Activated T-helper 2 cell treated with anti-CD3 and anti-CD28 coated beads, Interferon-gamma antibody, Interleukin-2, Interleukin-4, amounts not matched to agents 10 μg/mL and 5 μg/mL and 100 μg/mL, durations not matched to agents 14 hours and 24 hours and 36 hours (primary cell): ENCODE data around the gene GORASP1. TPM values are rescaled to one million over a fixed set of nuclear protein-coding genes. Genes with fewer than 3 reads are reported as not detected.
A peak's percentile ranks its signal among the peaks of the same experiment; 100 is the strongest.

Experiments used
- DNase-seq: peaks from one replicate; pipeline ENCODE4 v3.0.0; 2021; ENCODE audit warnings: low spot score
- H3K27ac Mint-ChIP-seq: one replicate; pipeline ENCODE4 v1.8.0; 2021; ENCODE audit warnings: mixed read lengths
- H3K27me3 Mint-ChIP-seq: one replicate; pipeline ENCODE4 v1.8.0; 2021; ENCODE audit warnings: low read depth, mixed read lengths
- H3K36me3 Mint-ChIP-seq: one replicate; pipeline ENCODE4 v1.8.0; 2021; ENCODE audit warnings: low read depth, mixed read lengths
- H3K4me1 Mint-ChIP-seq: one replicate; pipeline ENCODE4 v1.8.0; 2021; ENCODE audit warnings: low read depth, mixed read lengths
- H3K4me3 Mint-ChIP-seq: one replicate; pipeline ENCODE4 v1.8.0; 2021; ENCODE audit warnings: low read depth, mild to moderate bottlenecking, moderate library complexity, mixed read lengths
- H3K9me3 Mint-ChIP-seq: one replicate; pipeline ENCODE4 v1.8.0; 2021; ENCODE audit warnings: mixed read lengths
- intact Hi-C: fragments of 100-400 bp; cut with micrococcal nuclease; formaldehyde crosslinking; loops from one replicate; pipeline ENCODE4 v1.15.1; 2023
- total RNA-seq: library from RNA; stranded (reverse); gene quantifications from 2 replicates; pipeline ENCODE4 v1.2.3, GENCODE V29; 2022

The GORASP1 gene
- total RNA-seq, 1 donor from 2014 or later: 31.8 TPM

DNA sequence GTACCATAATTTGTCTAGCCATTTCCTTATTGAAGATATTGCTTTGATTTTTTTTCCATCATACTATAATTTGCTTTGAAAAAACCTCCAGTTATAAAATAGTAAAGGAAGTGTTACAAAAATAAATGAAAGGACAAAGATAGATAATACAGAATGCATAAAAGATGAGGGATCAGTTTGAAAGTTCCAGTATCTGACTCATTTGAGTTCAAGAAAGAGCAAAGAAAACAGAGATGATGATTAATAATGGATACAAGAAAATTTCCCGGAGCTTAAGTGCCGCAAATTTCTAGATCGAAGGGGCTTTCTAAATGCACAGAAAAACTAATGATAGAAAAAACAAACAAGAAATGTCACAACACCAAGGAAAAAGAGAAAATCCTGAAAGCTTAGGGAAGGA, 51.3 kb downstream of the GORASP1 start:
- H3K27me3 Mint-ChIP-seq: no peaks in the 10 kb centered on the region
- peaks cover 20% of the 10 kb centered on the region for H3K4me1 Mint-ChIP-seq
- H3K4me3 Mint-ChIP-seq: no peak overlapping the region
- intact Hi-C loops: loop anchor here (10.0 kb wide), 1 partner anchor 329 kb away; the partner anchor contains the start of gene SLC25A38
- no peaks in the 10 kb centered on the region for H3K36me3 Mint-ChIP-seq
- no peaks in the 10 kb centered on the region for H3K9me3 Mint-ChIP-seq
- DNase-seq: no peak
- no peak overlapping the region for H3K27ac Mint-ChIP-seq

DNA sequence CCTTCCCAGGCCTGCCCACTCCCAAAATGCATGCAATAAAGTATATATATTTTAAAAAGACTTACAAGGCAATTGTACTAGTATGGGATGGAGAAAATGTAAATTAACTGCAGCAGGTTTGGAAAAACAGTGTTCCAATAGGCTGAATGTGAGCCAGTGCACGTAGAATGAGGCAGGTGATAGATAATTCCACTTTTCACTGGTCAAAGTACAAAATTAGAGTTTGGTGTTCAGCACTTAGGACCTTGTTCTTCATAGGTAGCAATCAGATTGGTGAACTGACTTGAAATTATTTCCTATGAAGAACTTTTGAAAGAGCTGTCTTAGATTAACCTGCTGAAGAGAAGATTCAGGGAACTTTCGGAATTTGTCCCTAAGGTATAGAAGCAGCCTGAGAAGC, 53.7 kb downstream of the GORASP1 start:
- H3K27me3 Mint-ChIP-seq: no peaks in the 10 kb centered on the region
- intact Hi-C loops: loop anchor here (10.0 kb wide), 1 partner anchor 331 kb away; the partner anchor contains the start of gene SLC25A38
- no peak overlapping the region for H3K27ac Mint-ChIP-seq
- no peak for DNase-seq
- peaks cover 19% of the 10 kb centered on the region for H3K4me1 Mint-ChIP-seq
- no peaks in the 10 kb centered on the region for H3K9me3 Mint-ChIP-seq
- H3K4me3 Mint-ChIP-seq: no peak overlapping the region
- H3K36me3 Mint-ChIP-seq: no peaks in the 10 kb centered on the region

DNA sequence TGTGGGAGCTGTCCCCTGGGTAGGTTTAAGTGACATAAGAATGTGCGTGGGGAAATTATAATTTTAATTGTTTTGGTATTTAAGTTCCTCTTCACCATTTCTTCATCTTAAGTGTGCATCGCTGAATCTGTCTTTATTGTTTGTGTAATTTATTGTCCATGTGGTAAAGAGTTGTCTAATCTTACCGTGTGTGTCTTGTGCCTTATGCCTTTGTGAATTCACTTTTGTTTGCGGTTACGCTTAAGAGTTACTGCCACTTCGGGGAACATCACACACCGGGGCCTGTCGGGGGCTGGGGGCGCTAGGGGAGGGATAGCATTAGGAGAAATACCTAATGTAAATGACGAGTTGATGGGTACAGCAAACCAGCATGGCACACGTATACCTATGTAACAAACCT, 54.8 kb downstream of the GORASP1 start:
- H3K4me3 Mint-ChIP-seq: peak overlapping the region; percentile 91
- H3K9me3 Mint-ChIP-seq: no peaks in the 10 kb centered on the region
- H3K36me3 Mint-ChIP-seq: no peaks in the 10 kb centered on the region
- no peaks in the 10 kb centered on the region for H3K27me3 Mint-ChIP-seq
- DNase-seq: no peak
- H3K4me1 Mint-ChIP-seq: peaks cover 19% of the 10 kb centered on the region
- peak overlapping the region; percentile 90 for H3K27ac Mint-ChIP-seq
- intact Hi-C loops: loop anchor here (10.0 kb wide), 1 partner anchor 332 kb away; the partner anchor contains the start of gene SLC25A38

DNA sequence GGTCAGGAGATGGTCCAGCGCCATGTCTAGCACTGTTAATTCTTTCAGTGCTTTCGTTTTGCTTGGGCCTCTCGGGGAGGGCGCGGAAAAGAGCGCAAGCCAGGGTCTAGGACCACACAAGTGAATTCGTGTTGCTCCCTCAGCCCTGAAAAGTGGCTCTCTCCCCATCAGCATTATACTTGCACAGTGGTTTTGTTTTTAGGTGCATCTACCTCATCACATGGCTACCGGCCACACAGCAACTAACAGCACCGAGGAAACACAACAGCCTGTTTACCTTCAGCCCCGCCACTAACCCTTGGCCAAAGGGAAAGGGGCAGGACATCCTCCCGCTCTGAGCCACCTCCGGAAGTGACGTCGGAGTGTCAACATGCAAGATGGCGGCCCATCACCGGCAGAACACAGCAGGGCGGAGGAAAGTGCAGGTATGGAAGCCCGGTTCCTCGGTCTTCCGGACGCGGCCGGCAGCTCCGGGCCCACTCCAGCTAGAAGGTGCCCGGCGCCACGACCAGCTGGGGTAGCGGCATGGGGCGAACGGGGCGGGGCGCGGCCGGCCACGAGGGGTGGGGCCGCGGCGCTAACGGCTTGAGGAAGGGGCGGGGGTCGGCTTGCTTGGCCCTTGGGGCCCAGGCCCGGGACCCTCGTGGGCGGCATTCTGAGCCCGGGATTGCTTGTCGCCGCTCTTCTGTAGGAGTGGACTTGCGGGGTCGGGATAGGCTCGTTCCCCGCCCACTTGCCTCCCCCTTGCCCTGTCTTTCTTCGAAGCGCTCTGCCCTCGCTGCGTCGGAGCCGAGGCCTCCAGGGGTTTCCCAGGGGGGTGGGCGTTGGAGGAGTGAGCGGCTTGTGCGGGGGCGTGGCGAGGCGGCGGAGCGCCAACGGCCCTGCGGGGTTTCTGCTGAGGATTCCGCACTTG, 55.5 kb downstream of the GORASP1 start, which contains the start of the genes SCN11A and WDR48:
TSS of gene SCN11A (minus strand) at position 296 of the 913 bp plus-strand sequence. CDS start 101,582 bp downstream, outside the sequence.
TSS of gene WDR48 (plus strand) at position 368 of the 913 bp plus-strand sequence. CDS start at position 378, 10 bp downstream.
- no peaks in the 10 kb centered on the region for H3K9me3 Mint-ChIP-seq
- H3K4me1 Mint-ChIP-seq: peaks cover 19% of the 10 kb centered on the region
- no peaks in the 10 kb centered on the region for H3K36me3 Mint-ChIP-seq
- peak within 1 kb of the TSS; percentile 91 for H3K4me3 Mint-ChIP-seq
- peak within 1 kb of the TSS; percentile 95 for H3K27ac Mint-ChIP-seq
- H3K27me3 Mint-ChIP-seq: peaks cover 2% of the 10 kb centered on the region
- intact Hi-C loops: loop anchor here (10.0 kb wide), 1 partner anchor 333 kb away; the partner anchor contains the start of gene SLC25A38
- DNase-seq: peak; percentile 90

DNA sequence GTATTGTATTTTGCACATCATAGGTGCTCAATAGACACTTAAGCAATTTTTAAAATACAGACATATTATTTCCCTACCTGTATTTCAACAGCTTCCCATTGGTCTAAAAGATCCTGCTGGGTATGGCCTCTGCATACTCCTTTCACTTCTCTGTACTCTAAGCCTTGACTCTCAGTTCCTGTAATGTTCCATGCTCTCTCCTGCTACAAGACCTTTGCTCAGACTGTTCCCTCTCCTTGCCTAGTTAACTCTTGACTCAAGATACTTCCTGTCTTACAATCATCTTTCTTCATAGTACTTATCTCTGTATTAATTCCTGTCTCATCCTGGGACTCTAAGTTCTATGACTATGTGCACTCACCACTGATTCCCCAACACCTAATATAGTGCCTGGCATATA, 57.4 kb downstream of the GORASP1 start:
- Mint-ChIP-seq H3K4me1 (peaks cover 17% of the 10 kb centered on the region), H3K27ac (no peak overlapping the region), H3K4me3 (no peak overlapping the region), H3K27me3 (peaks cover 7% of the 10 kb centered on the region), H3K9me3 (no peaks in the 10 kb centered on the region), H3K36me3 (no peaks in the 10 kb centered on the region)
- intact Hi-C loops: loop anchor here (10.0 kb wide), 1 partner anchor 335 kb away; the partner anchor contains the start of gene SLC25A38
- no peak for DNase-seq

Other genes with a start within 250 kb of the GORASP1 start
- 0.02 TPM in 2 replicates for gene SCN11A, start 55.7 kb downstream of the GORASP1 start, total RNA-seq
- 35.1 and 38.6 TPM in 2 replicates for gene WDR48, start 55.6 kb downstream of the GORASP1 start, total RNA-seq
- 0.55 TPM in 2 replicates for gene TTC21A, start 53 bp upstream of the GORASP1 start, total RNA-seq
- 54.0 and 55.4 TPM in 2 replicates for gene CSRNP1, start 46.0 kb upstream of the GORASP1 start, total RNA-seq
- gene XIRP1, start 85.0 kb upstream of the GORASP1 start, total RNA-seq: 4.3 and 4.7 TPM in 2 replicates
- 0.48 and 0.52 TPM in 2 replicates for gene CX3CR1, start 172.4 kb upstream of the GORASP1 start, total RNA-seq
- gene CCR8, start 222.1 kb upstream of the GORASP1 start, total RNA-seq: 11.3 and 12.2 TPM in 2 replicates